KMS-11 (cell line): ENCODE data around the gene OGA.

Experiments
- H2AFZ ChIP-seq: fragments of 200-600 bp; sonication (generic); 2 replicates; pipeline ENCODE4 v1.6.1; 2016; ENCODE audit warnings: antibody characterized with exemption, mixed run types, low read depth
- H3K27ac ChIP-seq: fragments of 200-600 bp; sonication (generic); 2 replicates; pipeline ENCODE4 v1.6.1; 2016; ENCODE audit warnings: mild to moderate bottlenecking, mixed run types
- H3K27me3 ChIP-seq: fragments of 200-600 bp; sonication (generic); 2 replicates; pipeline ENCODE4 v1.6.1; 2017; ENCODE audit warnings: mild to moderate bottlenecking, low read depth, mixed run types, moderate library complexity; ENCODE audit not compliant: insufficient read depth
- H3K36me3 ChIP-seq: fragments of 200-600 bp; sonication (generic); 2 replicates; pipeline ENCODE4 v1.6.1; 2017; ENCODE audit warnings: mild to moderate bottlenecking, mixed run types; ENCODE audit not compliant: insufficient read depth
- H3K4me1 ChIP-seq: fragments of 200-600 bp; sonication (generic); 2 replicates; pipeline ENCODE4 v1.6.1; 2016; ENCODE audit warnings: mild to moderate bottlenecking, low read depth, mixed run types; ENCODE audit not compliant: poor library complexity, severe bottlenecking
- H3K4me2 ChIP-seq: fragments of 200-600 bp; sonication (generic); 2 replicates; pipeline ENCODE4 v1.7.0; 2016; ENCODE audit warnings: mild to moderate bottlenecking, mixed run types
- H3K4me3 ChIP-seq: fragments of 200-600 bp; sonication (generic); IDR thresholded peaks from 2 replicates; pipeline ENCODE4 v1.6.1; 2017; ENCODE audit warnings: low read depth, low read length, mixed read lengths; ENCODE audit not compliant: insufficient read depth
- H3K79me2 ChIP-seq: fragments of 200-600 bp; sonication (generic); 2 replicates; pipeline ENCODE4 v1.6.1; 2016; ENCODE audit warnings: low read depth, mixed run types; ENCODE audit not compliant: insufficient read depth
- H3K9ac ChIP-seq: fragments of 200-600 bp; sonication (generic); 2 replicates; pipeline ENCODE4 v1.6.1; 2016; ENCODE audit warnings: mild to moderate bottlenecking, mixed run types
- H4K20me1 ChIP-seq: fragments of 200-600 bp; sonication (generic); 2 replicates; pipeline ENCODE4 v1.6.1; 2016; ENCODE audit warnings: mild to moderate bottlenecking, mixed run types; ENCODE audit not compliant: insufficient read depth
- CTCF ChIP-seq: fragments of 200-600 bp; sonication (generic); conservative IDR thresholded peaks from 2 replicates; pipeline ENCODE4 v1.6.1; 2017; ENCODE audit warnings: low read depth, mild to moderate bottlenecking, antibody characterized with exemption, low read length, moderate library complexity, mixed read lengths

OGA gene

GRCh38 chr10:101736666-101737065, 81.6 kb downstream of the OGA start:
- Histone ChIP-seq H3K27ac (no peak overlapping the region), H3K4me3 (no peak overlapping the region), H3K4me1 (no peaks in the 10 kb centered on the region), H3K9ac (no peak overlapping the region), H3K79me2 (no peaks in the 10 kb centered on the region), H4K20me1 (no peaks in the 10 kb centered on the region), H3K36me3 (no peaks in the 10 kb centered on the region), H3K4me2 (no peak overlapping the region), H2AFZ (no peak overlapping the region), H3K27me3 (no peaks in the 10 kb centered on the region)
- no peak for TF ChIP-seq CTCF
